Activated naive CD8-positive, alpha-beta T cell treated with anti-CD3 and anti-CD28 coated beads for 36 hours (primary cell): ENCODE measurements around the gene SRP72. TPM values are rescaled to one million over a fixed set of nuclear protein-coding genes. Genes with fewer than 3 reads are reported as not detected.

ENCODE experiments used
- DNase-seq: peaks from one replicate; pipeline ENCODE4 v3.0.0; 2021
- H3K27ac Mint-ChIP-seq: one replicate; pipeline ENCODE4 v1.8.0; 2022; ENCODE audit warnings: mild to moderate bottlenecking, moderate library complexity, mixed read lengths
- H3K27me3 Mint-ChIP-seq: one replicate; pipeline ENCODE4 v1.8.0; 2022; ENCODE audit warnings: mild to moderate bottlenecking, mixed read lengths
- H3K36me3 Mint-ChIP-seq: one replicate; pipeline ENCODE4 v1.8.0; 2021; ENCODE audit warnings: mild to moderate bottlenecking, mixed read lengths
- H3K4me1 Mint-ChIP-seq: one replicate; pipeline ENCODE4 v1.8.0; 2021; ENCODE audit warnings: mixed read lengths
- H3K4me3 Mint-ChIP-seq: one replicate; pipeline ENCODE4 v1.8.0; 2022; ENCODE audit warnings: mild to moderate bottlenecking, moderate library complexity, mixed read lengths
- H3K9me3 Mint-ChIP-seq: one replicate; pipeline ENCODE4 v1.8.0; 2022; ENCODE audit warnings: mixed read lengths
- total RNA-seq, 2 experiments: library from RNA; stranded (reverse); gene quantifications; one replicate each; pipeline ENCODE4 v1.2.3, GENCODE V29; 2021

Gene SRP72, protein sequence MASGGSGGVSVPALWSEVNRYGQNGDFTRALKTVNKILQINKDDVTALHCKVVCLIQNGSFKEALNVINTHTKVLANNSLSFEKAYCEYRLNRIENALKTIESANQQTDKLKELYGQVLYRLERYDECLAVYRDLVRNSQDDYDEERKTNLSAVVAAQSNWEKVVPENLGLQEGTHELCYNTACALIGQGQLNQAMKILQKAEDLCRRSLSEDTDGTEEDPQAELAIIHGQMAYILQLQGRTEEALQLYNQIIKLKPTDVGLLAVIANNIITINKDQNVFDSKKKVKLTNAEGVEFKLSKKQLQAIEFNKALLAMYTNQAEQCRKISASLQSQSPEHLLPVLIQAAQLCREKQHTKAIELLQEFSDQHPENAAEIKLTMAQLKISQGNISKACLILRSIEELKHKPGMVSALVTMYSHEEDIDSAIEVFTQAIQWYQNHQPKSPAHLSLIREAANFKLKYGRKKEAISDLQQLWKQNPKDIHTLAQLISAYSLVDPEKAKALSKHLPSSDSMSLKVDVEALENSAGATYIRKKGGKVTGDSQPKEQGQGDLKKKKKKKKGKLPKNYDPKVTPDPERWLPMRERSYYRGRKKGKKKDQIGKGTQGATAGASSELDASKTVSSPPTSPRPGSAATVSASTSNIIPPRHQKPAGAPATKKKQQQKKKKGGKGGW
- total RNA-seq: 100 to 1,000 TPM; 209 to 211 TPM

DNA sequence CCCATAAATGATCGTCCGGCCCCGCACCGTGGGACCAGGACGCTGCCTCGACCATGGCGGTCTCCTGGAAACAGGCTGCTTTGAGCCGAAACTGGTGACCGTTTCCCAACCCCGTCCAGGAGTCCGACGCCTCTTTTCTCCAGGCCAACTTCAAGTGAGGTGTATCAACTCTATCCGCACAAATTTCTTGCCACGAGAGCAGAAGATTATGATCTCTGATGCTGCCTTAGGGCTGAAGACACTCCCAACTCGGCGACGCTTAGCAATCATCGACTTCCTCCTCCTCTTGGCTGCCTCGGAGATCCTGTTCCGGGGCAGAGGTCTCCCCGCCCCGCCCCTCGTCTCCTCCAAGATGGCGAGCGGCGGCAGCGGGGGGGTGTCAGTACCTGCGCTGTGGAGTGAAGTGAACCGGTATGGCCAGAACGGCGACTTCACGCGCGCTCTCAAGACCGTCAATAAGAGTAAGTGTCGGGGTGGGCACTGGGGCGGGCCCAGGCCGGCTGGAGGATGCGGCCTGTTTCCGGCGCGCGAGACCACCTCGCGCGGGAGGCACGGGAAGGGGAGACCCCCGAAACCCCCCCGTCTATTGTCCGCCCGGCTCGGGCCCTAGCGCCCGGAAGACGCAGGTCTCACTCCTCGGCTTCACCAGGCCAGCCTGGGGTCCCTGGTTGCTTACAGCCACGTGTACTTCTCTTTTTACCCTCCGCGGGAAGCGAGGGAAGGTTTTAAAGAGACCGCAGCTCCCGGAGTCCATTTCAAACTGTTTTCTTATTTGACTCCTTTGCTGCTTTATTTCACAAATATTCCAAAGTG is at the start of gene SRP72:
Gene SRP72, plus strand, starts transcription at position 334 of the 813 bp plus-strand sequence. Its CDS starts 19 bp downstream, at position 353.
- H3K36me3 Mint-ChIP-seq: peaks cover 32% of the 10 kb centered on the region
- peak within 1 kb of the TSS; percentile 98 for H3K27ac Mint-ChIP-seq
- peaks cover 43% of the 10 kb centered on the region for H3K4me1 Mint-ChIP-seq

DNA sequence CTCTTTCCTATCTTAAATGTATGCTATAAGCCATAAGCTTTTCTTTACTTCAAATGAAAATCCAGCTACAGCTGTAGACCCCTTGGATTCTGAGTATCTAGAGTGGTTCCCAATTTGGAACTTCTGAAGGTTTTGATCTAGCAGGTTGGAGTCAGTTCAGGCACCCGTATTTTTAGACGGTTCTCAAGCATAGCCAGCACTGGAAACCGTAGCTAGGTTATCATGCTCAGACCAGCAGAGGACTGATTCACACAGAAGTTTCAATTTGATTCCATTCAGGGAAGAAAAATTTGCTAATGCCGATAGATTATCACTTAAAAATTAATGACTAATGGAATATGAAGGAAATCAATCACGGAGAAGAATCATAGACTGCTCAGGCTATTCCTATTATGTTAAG is 43.2 kb upstream of the SRP72 start:
- Mint-ChIP-seq H3K27me3 (no peaks in the 10 kb centered on the region), H3K36me3 (peaks cover 11% of the 10 kb centered on the region), H3K4me1 (peaks cover 25% of the 10 kb centered on the region), H3K27ac (no peak overlapping the region), H3K9me3 (no peaks in the 10 kb centered on the region), H3K4me3 (no peak overlapping the region)
- DNase-seq: no peak

More for the DNA sequence above, at the start of gene SRP72:
- Mint-ChIP-seq H3K4me3 (peak within 1 kb of the TSS; percentile 96), H3K27me3 (no peaks in the 10 kb centered on the region), H3K9me3 (no peaks in the 10 kb centered on the region)
- peak; percentile 89 for DNase-seq

DNA sequence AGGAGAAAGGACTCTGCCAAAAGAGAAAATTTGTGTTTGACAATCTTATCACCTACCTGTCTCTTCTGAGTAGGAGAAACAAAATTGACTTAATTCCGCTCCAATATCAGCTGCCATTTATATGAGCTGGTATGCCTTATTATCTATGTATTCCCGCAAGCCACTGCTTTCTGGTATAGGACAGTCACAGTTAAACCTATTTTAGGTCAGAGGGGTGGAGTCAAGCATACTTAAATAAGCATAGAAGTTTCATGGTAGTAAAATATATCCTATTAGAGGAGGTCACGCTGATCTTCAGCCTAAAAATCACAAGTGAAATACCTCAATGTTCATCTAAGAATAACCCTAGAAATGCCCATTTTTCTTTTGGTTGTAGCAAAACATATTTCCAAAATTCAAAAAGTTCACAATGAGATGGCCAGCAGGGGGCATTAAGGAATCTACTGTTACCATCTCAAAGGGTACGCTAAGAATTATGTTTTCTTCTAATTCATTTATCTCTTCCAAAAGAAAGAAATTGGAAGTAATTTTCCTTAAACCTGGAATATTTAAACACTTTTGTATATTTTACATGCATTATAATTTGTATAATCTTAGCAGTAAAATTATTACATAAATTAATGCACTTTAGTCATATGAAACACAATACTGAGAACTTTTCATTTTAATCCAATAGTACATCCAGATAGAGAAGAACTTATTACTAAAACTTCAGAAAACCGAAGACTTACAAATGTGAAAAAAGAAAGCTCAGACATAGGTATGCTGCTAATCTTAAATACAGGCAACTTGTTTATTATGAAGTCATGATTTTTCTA is 42.5 kb upstream of the SRP72 start:
- Mint-ChIP-seq H3K27me3 (no peaks in the 10 kb centered on the region), H3K4me1 (peaks cover 31% of the 10 kb centered on the region), H3K27ac (no peak overlapping the region), H3K4me3 (no peak overlapping the region), H3K36me3 (peaks cover 11% of the 10 kb centered on the region), H3K9me3 (no peaks in the 10 kb centered on the region)
- DNase-seq: no peak

DNA sequence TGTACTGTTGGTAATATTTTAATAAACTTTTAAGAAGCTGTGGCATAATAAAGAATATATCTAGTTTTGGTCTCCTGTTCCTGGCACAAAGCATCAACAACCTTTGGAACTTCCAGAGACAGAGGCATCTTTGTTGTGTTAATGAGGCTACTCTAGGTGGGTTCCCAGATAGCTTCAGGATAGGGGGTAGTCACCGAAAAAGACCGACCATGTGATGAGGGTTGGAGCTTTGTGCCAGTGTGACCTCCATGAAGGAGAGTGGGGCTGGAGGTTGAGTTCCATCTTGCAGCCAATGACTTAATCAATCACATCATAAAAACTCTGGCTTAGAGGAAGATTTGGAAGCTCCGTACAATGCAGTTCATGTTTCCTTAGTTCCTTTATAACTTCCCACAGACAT is 41.9 kb upstream of the SRP72 start:
- DNase-seq: no peak
- H3K27ac Mint-ChIP-seq: no peak overlapping the region
- no peaks in the 10 kb centered on the region for H3K27me3 Mint-ChIP-seq
- H3K36me3 Mint-ChIP-seq: peaks cover 11% of the 10 kb centered on the region
- H3K4me1 Mint-ChIP-seq: peaks cover 34% of the 10 kb centered on the region
- no peak overlapping the region for H3K4me3 Mint-ChIP-seq
- H3K9me3 Mint-ChIP-seq: no peaks in the 10 kb centered on the region

DNA sequence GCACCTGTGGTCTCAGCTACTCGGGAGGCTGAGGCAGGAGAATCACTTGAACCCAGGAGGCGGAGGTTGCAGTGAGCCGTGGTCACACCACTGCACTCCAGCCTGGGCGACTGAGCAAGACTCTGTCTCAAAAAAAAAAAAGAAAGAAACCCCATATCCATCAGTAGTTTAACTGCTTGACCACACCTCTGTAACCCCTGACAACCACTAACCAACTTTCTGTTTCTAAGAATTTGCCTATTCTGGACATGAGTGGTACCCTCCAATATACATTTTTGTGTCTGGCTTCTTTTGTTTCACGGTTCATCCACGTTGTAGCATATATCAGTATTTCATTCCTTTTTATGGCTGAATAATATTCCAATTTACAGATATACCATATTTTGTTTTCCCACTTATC is 41.1 kb upstream of the SRP72 start:
- Mint-ChIP-seq H3K27me3 (no peaks in the 10 kb centered on the region), H3K27ac (no peak overlapping the region), H3K36me3 (peaks cover 14% of the 10 kb centered on the region), H3K4me1 (peaks cover 41% of the 10 kb centered on the region), H3K9me3 (no peaks in the 10 kb centered on the region), H3K4me3 (no peak overlapping the region)
- no peak for DNase-seq

DNA sequence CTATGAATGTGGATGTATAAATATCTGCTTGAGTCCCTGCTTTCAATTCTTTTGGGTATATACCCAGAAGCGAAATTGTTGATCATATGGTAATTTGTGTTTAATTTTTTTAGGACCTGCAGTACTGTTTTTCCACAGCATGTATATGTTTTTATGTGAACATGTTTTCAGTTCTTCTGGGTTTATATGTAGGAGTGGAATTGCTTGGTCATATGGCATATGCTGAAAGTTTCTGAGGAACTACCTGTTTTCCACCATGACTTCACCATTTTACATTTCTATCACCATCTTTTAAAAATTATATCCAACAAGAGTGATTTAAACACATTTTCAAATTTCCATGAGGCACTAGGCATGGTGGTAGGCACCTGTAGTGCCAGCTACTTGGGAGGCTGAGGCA is 40.2 kb upstream of the SRP72 start:
- Mint-ChIP-seq H3K36me3 (peaks cover 21% of the 10 kb centered on the region), H3K27ac (no peak overlapping the region), H3K9me3 (no peaks in the 10 kb centered on the region), H3K27me3 (no peaks in the 10 kb centered on the region), H3K4me3 (no peak overlapping the region), H3K4me1 (peaks cover 43% of the 10 kb centered on the region)
- no peak for DNase-seq

DNA sequence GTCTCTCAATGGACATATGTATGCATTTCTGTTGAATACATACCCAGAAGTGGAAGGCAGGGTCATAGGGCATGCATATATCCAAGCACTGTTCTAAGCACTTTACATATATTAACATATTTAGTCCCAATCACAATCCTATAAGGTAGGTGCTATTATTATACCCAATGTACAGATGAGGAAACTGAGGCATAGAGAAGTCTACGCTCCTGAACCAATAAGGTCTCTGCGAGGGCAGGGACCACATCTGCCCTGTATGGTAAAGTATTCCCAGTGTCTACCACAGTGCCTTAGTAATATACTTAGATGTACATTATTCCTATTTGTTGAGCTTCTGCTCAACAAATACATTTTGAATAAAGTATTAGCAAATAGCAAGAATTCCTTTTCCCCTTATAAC is 37.2 kb upstream of the SRP72 start:
- H3K4me1 Mint-ChIP-seq: peaks cover 48% of the 10 kb centered on the region
- H3K36me3 Mint-ChIP-seq: peaks cover 33% of the 10 kb centered on the region

DNA sequence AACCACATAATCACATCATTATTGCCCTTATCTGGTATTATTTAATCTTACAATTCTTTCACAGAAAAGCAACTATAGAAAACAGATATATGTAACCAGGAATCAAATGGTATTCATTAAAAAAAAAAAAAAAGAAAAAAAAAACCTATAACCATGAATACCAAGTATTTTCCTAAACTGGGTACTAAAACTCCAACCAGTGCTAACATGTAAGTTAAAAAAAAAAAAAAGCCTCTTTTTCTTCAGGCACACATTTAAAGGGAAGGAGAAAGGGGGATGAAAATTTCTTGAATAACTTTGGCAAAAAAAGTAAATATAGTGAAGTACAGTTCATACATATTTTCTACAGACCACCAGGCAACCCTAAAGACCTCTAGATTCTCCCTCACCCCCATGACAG is 34.1 kb upstream of the SRP72 start:
- Mint-ChIP-seq H3K4me1 (peaks cover 40% of the 10 kb centered on the region), H3K4me3 (peak overlapping the region; percentile 96), H3K27me3 (peaks cover 5% of the 10 kb centered on the region), H3K9me3 (no peaks in the 10 kb centered on the region), H3K27ac (no peak overlapping the region), H3K36me3 (peaks cover 41% of the 10 kb centered on the region)
- DNase-seq: no peak

More for the DNA sequence above, 37.2 kb upstream of the SRP72 start:
- Mint-ChIP-seq H3K4me3 (no peak overlapping the region), H3K27me3 (no peaks in the 10 kb centered on the region), H3K9me3 (no peaks in the 10 kb centered on the region), H3K27ac (no peak overlapping the region)
- DNase-seq: no peak

DNA sequence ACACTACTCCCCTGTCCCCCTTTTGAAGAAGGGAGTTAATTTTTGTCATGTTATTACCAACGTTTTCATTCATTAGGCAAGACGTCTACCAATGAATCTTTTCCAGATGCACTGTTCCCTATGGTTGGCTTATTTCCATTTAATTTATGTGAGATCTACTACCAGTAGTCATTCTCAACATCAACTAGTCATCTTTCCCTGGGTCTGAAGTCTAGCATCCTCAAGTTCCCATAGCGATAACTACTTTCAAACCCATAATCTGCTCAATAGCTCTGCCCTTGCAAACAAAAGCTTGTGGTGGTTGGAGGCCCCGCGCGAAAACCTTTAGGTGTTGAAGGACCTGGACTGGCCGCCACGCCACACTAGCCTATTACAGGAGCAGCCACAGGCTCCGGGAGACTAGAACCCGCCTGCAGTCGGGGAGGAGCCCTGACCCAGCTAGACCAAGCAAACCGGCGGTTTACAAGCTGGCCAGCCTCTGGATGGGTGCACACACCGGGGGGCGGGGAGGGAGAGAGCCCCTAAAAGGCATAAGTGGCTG is 32.7 kb upstream of the SRP72 start:
- peak overlapping the region; percentile 96 for H3K4me3 Mint-ChIP-seq
- H3K27me3 Mint-ChIP-seq: peaks cover 5% of the 10 kb centered on the region
- H3K4me1 Mint-ChIP-seq: peaks cover 37% of the 10 kb centered on the region
- H3K9me3 Mint-ChIP-seq: no peaks in the 10 kb centered on the region
- H3K36me3 Mint-ChIP-seq: peaks cover 52% of the 10 kb centered on the region
- H3K27ac Mint-ChIP-seq: peak overlapping the region; percentile 97
- peak; percentile 52 for DNase-seq

DNA sequence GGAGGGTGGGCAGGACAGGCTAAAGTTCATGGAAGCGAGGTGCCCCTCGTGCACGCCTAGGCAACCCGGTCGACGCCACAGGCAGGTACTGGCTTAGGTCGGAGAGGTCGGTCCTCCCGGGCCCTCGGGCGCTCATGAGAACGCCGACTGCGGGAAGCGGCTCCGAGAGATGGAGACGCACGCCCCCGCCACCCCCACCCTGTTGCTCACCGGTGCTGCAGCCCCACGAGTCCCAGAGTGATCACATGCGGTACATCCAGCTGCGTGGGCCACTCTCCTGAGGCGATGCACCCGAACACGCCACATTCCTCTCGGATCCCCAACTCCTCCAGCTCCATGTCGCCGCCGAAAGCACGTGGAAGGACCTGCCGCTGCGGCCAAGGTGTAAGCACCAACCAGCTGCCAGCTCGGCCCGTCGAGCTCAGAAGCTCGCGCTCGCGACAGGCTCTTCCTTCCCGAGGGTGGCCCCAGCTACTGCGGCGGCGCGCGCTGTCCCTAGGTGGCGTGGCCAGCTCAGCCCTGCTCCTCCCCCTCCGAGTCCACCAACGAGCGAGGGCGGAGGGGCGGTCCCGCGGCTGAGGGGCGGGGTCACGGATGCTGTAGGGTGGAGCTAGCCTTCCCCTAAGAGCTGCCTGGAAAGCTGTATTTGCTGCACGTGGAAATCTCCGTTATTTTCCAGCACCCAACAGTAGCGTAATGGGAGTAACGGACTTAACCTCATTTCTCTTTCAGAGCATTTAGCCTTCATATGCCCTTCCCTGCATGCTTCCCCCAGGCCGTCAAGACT is 32.1 kb upstream of the SRP72 start, which contains the start of gene PPAT:
Gene PPAT, minus strand, starts transcription at position 476 of the 787 bp plus-strand sequence. Its CDS starts 138 bp downstream, at position 338.
- Mint-ChIP-seq H3K4me1 (peaks cover 38% of the 10 kb centered on the region), H3K27me3 (peaks cover 5% of the 10 kb centered on the region), H3K9me3 (no peaks in the 10 kb centered on the region), H3K36me3 (peaks cover 58% of the 10 kb centered on the region), H3K27ac (peak within 1 kb of the TSS; percentile 97), H3K4me3 (peak within 1 kb of the TSS; percentile 96)
- peak; percentile 98 for DNase-seq

DNA sequence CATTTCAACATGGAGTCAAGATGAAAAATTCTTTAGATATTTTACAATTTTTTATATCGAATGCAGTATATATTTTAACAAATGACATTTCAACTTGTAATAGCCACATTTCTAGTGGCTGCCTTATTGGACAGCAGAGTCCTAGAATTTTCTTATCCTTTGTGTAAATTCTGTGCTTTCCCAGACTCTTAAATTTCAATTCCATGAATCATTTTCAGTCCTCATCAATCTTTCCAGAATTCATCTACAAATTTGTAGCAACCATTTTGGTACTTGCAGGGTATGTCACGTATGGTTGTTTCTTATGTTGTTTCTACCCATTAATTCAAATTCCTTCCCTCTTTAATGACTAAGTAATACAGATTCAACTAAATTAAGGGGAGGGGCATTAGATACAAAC is 28.7 kb upstream of the SRP72 start:
- Mint-ChIP-seq H3K36me3 (peaks cover 65% of the 10 kb centered on the region), H3K4me3 (no peak overlapping the region), H3K4me1 (peaks cover 36% of the 10 kb centered on the region), H3K27me3 (peaks cover 5% of the 10 kb centered on the region), H3K9me3 (no peaks in the 10 kb centered on the region), H3K27ac (no peak overlapping the region)
- no peak for DNase-seq

DNA sequence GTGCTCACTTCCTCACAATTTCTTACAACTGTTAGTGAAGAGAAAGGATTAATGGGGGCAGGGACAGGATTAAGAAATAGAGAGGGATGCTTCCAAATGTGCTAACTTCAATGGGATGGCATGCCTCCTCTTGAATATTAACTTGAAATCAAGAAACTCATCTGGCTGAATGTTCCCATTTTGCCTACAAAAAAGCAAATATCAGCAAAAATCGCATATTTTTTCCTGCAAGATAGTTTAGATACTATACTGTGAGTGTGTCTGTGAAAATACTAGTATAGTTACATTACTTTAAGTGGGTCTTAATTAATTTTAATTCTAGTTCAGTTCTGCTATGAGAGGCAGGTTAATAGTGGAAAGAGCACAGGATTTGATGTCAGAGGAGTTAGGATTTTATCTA is 26.4 kb upstream of the SRP72 start:
- peaks cover 5% of the 10 kb centered on the region for H3K27me3 Mint-ChIP-seq
- H3K4me1 Mint-ChIP-seq: peaks cover 44% of the 10 kb centered on the region
- no peaks in the 10 kb centered on the region for H3K9me3 Mint-ChIP-seq
- DNase-seq: no peak
- H3K36me3 Mint-ChIP-seq: peaks cover 72% of the 10 kb centered on the region
- peak overlapping the region; percentile 27 for H3K4me3 Mint-ChIP-seq
- H3K27ac Mint-ChIP-seq: no peak overlapping the region

DNA sequence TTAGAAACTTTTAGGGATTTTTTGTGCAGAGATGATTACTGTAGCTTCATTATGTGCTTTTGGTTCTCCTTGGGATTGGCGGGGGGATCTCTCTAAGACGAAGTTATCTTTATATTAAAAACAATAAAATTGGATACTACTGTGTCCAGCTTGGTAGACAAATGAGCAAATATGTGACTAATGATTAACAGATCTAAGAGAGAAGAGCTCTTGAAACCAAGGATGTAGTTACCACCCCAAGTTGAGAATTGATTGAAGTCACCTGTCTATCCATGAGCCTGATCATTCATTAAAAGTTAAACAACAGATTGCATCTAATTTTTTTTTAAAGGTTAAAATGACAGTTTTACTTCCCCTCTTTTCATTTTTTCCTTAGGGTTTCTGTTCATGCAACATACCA is 22.7 kb upstream of the SRP72 start:
- no peak for DNase-seq
- H3K4me3 Mint-ChIP-seq: no peak overlapping the region

More for the DNA sequence above, 22.7 kb upstream of the SRP72 start:
- Mint-ChIP-seq H3K27me3 (no peaks in the 10 kb centered on the region), H3K4me1 (peaks cover 43% of the 10 kb centered on the region), H3K36me3 (peaks cover 67% of the 10 kb centered on the region), H3K9me3 (no peaks in the 10 kb centered on the region), H3K27ac (no peak overlapping the region)
